Measurements from ENCODE around the gene CAPRIN2. TPM values are rescaled to one million over a fixed set of nuclear protein-coding genes. Genes with fewer than 3 reads are reported as not detected.

CAPRIN2 gene
- total RNA-seq, 1 donor: 32.9 TPM

- DNase-seq (ENCODE audit: insufficient read length, low spot score, missing footprints): no peak
- peak overlapping the region; percentile 98 for H2AFZ ChIP-seq (ENCODE audit: low read length)
- H4K20me1 ChIP-seq (ENCODE audit: insufficient read depth, low read length): peaks cover 14% of the 10 kb centered on the region
- peak overlapping the region; percentile 99 for H3K4me2 ChIP-seq (ENCODE audit: insufficient read depth, low read length)
- TF ChIP-seq CTCF (IDR thresholded peaks at IDR 0.05; ENCODE audit: extremely low read depth, low read depth, low read length): no peak
- peaks cover 1% of the 10 kb centered on the region for H3K36me3 ChIP-seq (ENCODE audit: insufficient read depth, low read length)
- no peaks in the 10 kb centered on the region for H3K27me3 ChIP-seq (ENCODE audit: insufficient read depth, low read length)
- H3K79me2 ChIP-seq (ENCODE audit: insufficient read depth, low read length): peaks cover 39% of the 10 kb centered on the region
- peaks cover 23% of the 10 kb centered on the region for H3K4me1 ChIP-seq (ENCODE audit: insufficient read depth, low read length)
- peak overlapping the region; percentile 59 for H3K27ac ChIP-seq (ENCODE audit: low read depth, low read length)
- no peaks in the 10 kb centered on the region for H3K9me3 ChIP-seq (ENCODE audit: low read depth, low read length)
- H3K4me3 ChIP-seq (ENCODE audit: insufficient read depth, low read length): peak overlapping the region; percentile 89
Measured at GRCh38 chr12:30755395-30755762, 628 bp upstream of the CAPRIN2 start.

DNA sequence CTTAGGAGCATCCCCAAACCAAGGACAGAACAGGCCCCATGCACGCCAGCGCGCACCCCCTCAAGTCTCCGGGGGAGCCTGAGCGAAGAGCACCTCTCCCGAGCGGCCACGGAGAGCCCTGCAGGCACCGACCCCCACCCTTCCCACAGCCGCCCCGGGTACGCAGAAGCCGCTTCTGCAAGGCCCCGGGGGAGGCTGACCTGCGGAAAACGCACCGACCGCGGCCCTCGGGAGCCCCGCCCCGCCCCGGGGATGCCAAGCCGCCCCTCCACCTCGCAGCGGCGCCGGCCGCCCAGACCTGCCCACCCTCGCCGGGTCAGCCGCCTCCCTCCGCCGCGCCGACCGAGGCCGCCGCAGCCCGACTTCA, 385 bp downstream of the CAPRIN2 start:
- Histone ChIP-seq H4K20me1 (ENCODE audit: insufficient read depth, low read length) (peaks cover 14% of the 10 kb centered on the region), H3K4me1 (ENCODE audit: insufficient read depth, low read length) (peaks cover 23% of the 10 kb centered on the region), H3K36me3 (ENCODE audit: insufficient read depth, low read length) (peaks cover 7% of the 10 kb centered on the region), H3K27me3 (ENCODE audit: insufficient read depth, low read length) (no peaks in the 10 kb centered on the region), H3K9me3 (ENCODE audit: low read depth, low read length) (no peaks in the 10 kb centered on the region), H3K27ac (ENCODE audit: low read depth, low read length) (peak overlapping the region; percentile 69), H2AFZ (ENCODE audit: low read length) (peak overlapping the region; percentile 89), H3K4me3 (ENCODE audit: insufficient read depth, low read length) (peak overlapping the region; percentile 89), H3K79me2 (ENCODE audit: insufficient read depth, low read length) (peaks cover 49% of the 10 kb centered on the region), H3K4me2 (ENCODE audit: insufficient read depth, low read length) (peak overlapping the region; percentile 90)
- DNase-seq (ENCODE audit: insufficient read length, low spot score, missing footprints): no peak
- TF ChIP-seq CTCF (IDR thresholded peaks at IDR 0.05; ENCODE audit: extremely low read depth, low read depth, low read length): no peak

GRCh38 chr12:30753751-30754382, 884 bp downstream of the CAPRIN2 start:
- peaks cover 14% of the 10 kb centered on the region for H4K20me1 ChIP-seq (ENCODE audit: insufficient read depth, low read length)
- TF ChIP-seq CTCF (IDR thresholded peaks at IDR 0.05; ENCODE audit: extremely low read depth, low read depth, low read length): no peak
- H3K79me2 ChIP-seq (ENCODE audit: insufficient read depth, low read length): peaks cover 54% of the 10 kb centered on the region
- DNase-seq (ENCODE audit: insufficient read length, low spot score, missing footprints): peak; percentile 71
- peak overlapping the region; percentile 90 for H3K4me2 ChIP-seq (ENCODE audit: insufficient read depth, low read length)
- peaks cover 7% of the 10 kb centered on the region for H3K36me3 ChIP-seq (ENCODE audit: insufficient read depth, low read length)
- peak overlapping the region; percentile 69 for H3K27ac ChIP-seq (ENCODE audit: low read depth, low read length)
- H3K4me1 ChIP-seq (ENCODE audit: insufficient read depth, low read length): peaks cover 23% of the 10 kb centered on the region
- H3K27me3 ChIP-seq (ENCODE audit: insufficient read depth, low read length): no peaks in the 10 kb centered on the region
- H3K4me3 ChIP-seq (ENCODE audit: insufficient read depth, low read length): peak overlapping the region; percentile 89
- H3K9me3 ChIP-seq (ENCODE audit: low read depth, low read length): no peaks in the 10 kb centered on the region
- peak overlapping the region; percentile 89 for H2AFZ ChIP-seq (ENCODE audit: low read length)

DNA sequence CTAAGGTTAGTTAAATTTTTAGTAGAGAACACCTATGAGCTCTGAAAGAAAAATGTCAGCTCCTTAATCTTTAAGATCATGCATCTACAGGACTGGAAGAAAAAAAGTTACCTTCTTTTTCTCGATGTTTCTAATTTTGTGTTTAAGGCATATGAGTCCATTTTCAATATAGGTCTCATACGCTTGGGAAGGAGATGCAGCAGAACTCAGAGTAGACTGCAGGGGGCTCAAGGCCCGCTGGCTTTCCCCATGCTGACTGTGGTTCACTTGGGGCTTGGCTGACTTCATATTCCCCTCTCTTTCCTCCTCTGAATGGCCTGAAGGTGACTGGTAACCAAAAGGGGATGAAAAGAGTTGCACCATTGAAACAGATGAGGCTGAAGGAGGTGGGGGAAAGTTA, 1.5 kb downstream of the CAPRIN2 start:
- H4K20me1 ChIP-seq (ENCODE audit: insufficient read depth, low read length): peaks cover 14% of the 10 kb centered on the region
- DNase-seq (ENCODE audit: insufficient read length, low spot score, missing footprints): peak; percentile 57
- H3K27ac ChIP-seq (ENCODE audit: low read depth, low read length): peak overlapping the region; percentile 69
- H3K36me3 ChIP-seq (ENCODE audit: insufficient read depth, low read length): peaks cover 13% of the 10 kb centered on the region
- peaks cover 60% of the 10 kb centered on the region for H3K79me2 ChIP-seq (ENCODE audit: insufficient read depth, low read length)
- peak overlapping the region; percentile 90 for H3K4me2 ChIP-seq (ENCODE audit: insufficient read depth, low read length)
- H3K9me3 ChIP-seq (ENCODE audit: low read depth, low read length): no peaks in the 10 kb centered on the region
- peaks cover 23% of the 10 kb centered on the region for H3K4me1 ChIP-seq (ENCODE audit: insufficient read depth, low read length)
- H2AFZ ChIP-seq (ENCODE audit: low read length): no peak overlapping the region
- H3K27me3 ChIP-seq (ENCODE audit: insufficient read depth, low read length): no peaks in the 10 kb centered on the region
- H3K4me3 ChIP-seq (ENCODE audit: insufficient read depth, low read length): peak overlapping the region; percentile 89
- peak; percentile 48 for TF ChIP-seq CTCF (IDR thresholded peaks at IDR 0.05; ENCODE audit: extremely low read depth, low read depth, low read length)

Data from osteoblast (primary cell).